Left ventricle myocardium inferior (tissue), 1 donor: ENCODE data around the gene EXO5. TPM values are rescaled to one million over a fixed set of nuclear protein-coding genes. Genes with fewer than 3 reads are reported as not detected.
"Not testable (repeated sequence)": the region's sequence is repeated elsewhere in the genome, so short reads cannot be mapped to it uniquely, and the experiment has no call there.

Source experiments
- DNase-seq: peaks from one replicate; pipeline ENCODE4 v3.0.0-alpha.2; 2020
- H3K27ac ChIP-seq: fragments of 200-600 bp; replicated peaks from 2 replicates; pipeline ENCODE4 v1.8.0; 2021
- H3K27me3 ChIP-seq: fragments of 200-600 bp; 2 replicates; pipeline ENCODE4 v1.8.0; 2021; ENCODE audit warnings: low read depth
- H3K36me3 ChIP-seq: fragments of 200-600 bp; 2 replicates; pipeline ENCODE4 v1.8.0; 2021
- H3K4me1 ChIP-seq: fragments of 200-600 bp; 2 replicates; pipeline ENCODE4 v1.8.0; 2021
- H3K4me3 ChIP-seq: fragments of 200-600 bp; 2 replicates; pipeline ENCODE4 v1.8.0; 2021; ENCODE audit warnings: mild to moderate bottlenecking, moderate library complexity
- H3K9me3 ChIP-seq: fragments of 200-600 bp; replicated peaks from 2 replicates; pipeline ENCODE4 v1.8.0; 2021
- CTCF ChIP-seq: fragments of 200-600 bp; IDR thresholded peaks from 2 replicates; pipeline ENCODE4 v1.8.0; 2021; ENCODE audit warnings: antibody characterized with exemption, mild to moderate bottlenecking, borderline replicate concordance
- intact Hi-C: fragments of 100-400 bp; cut with micrococcal nuclease; formaldehyde crosslinking; loops from one replicate; pipeline ENCODE4 v1.11.0; 2022
- total RNA-seq: library from RNA; stranded (reverse); fragmentation: NEBNext Ultra II Directional; extraction: Animal tissue kit (Norgen Biotek cat#: 25700); gene quantifications from one replicate; pipeline ENCODE4 v1.2.1, GENCODE V29; 2021
- donor health status: DM: no; HTN: yes; CAD: no; lungs with severe emphysema.

The EXO5 gene
- total RNA-seq, 1 donor from 2014 or later = 3.6 TPM

DNA sequence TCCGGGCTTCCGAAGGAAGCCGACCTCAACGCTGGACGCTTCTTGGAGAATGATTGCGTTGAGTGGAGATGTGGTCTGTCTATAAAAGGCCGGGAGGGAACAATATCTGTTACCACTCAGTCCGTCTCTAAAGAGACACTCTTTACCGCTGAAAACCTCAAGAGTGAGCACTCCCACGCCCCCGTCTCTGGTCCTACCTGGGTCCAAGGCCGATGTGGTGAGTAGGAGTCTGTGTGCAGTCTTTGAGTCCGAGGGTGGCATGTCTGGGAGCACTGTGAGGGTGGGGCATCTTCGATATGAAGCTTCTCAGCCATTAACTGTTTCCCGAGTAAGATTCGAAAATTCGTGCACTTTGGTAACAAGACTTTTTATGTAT is 30.9 kb upstream of the EXO5 start:
- Histone ChIP-seq H3K4me1 (peaks cover 22% of the 10 kb centered on the region), H3K27me3 (no peaks in the 10 kb centered on the region), H3K36me3 (peaks cover 23% of the 10 kb centered on the region), H3K27ac (peak overlapping the region; percentile 74), H3K9me3 (peaks cover 41% of the 10 kb centered on the region), H3K4me3 (peak overlapping the region; percentile 85)
- DNase-seq = no peak
- intact Hi-C loops = no loop called here
- no peak for TF ChIP-seq CTCF

DNA sequence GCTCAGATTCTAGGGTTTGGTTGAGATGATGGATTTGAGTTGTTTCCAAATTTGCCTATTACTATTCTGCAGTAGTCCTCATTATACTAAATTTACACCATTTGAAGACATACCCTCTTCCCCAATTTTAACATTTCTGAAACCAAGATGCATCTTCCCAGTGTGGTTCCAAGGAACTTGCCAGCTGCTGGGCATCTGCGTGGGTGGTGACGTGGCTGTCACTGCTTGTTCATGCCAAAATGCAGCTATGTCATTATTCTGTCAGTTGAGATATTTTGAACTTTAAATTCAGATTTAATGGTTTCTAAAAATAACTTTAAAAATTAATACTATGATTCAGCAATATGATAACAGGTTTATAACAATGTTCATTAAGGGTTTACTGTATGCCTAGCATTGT is 30.3 kb upstream of the EXO5 start:
- no peaks in the 10 kb centered on the region for H3K27me3 ChIP-seq
- intact Hi-C loops = no loop called here
- no peak for TF ChIP-seq CTCF
- no peak overlapping the region for H3K27ac ChIP-seq
- H3K9me3 ChIP-seq = peaks cover 39% of the 10 kb centered on the region
- H3K4me1 ChIP-seq = peaks cover 22% of the 10 kb centered on the region
- H3K4me3 ChIP-seq = peak overlapping the region; percentile 85
- peaks cover 29% of the 10 kb centered on the region for H3K36me3 ChIP-seq
- no peak for DNase-seq

DNA sequence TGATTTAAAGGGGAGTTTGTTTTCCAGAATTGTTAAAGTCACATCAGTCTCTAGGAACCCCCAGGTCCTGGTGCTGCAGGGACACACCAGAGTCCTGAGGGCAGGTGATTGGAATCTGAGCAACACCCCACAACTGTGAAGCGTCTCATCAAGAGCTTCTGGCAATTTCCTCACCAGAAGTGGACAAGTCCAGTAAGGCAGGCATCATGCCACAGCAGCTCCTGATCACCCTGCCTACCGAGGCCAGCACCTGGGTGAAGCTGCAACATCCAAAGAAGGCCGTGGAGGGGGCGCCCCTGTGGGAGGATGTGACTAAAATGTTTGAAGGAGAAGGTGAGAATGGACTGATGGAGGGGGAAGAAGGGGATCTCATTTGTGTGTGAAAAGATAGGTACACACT is 29.4 kb upstream of the EXO5 start:
- no peaks in the 10 kb centered on the region for H3K27me3 ChIP-seq
- H3K4me3 ChIP-seq = no peak overlapping the region
- TF ChIP-seq CTCF = no peak
- H3K36me3 ChIP-seq = peaks cover 38% of the 10 kb centered on the region
- peaks cover 22% of the 10 kb centered on the region for H3K4me1 ChIP-seq
- H3K9me3 ChIP-seq = peaks cover 34% of the 10 kb centered on the region
- H3K27ac ChIP-seq = no peak overlapping the region
- no peak for DNase-seq
- intact Hi-C loops = no loop called here

GRCh38 chr1:40495315-40495903 is 13.2 kb upstream of the EXO5 start:
- no peaks in the 10 kb centered on the region for H3K27me3 ChIP-seq
- H3K9me3 ChIP-seq = peaks cover 92% of the 10 kb centered on the region
- DNase-seq = no peak
- H3K27ac ChIP-seq = no peak overlapping the region
- intact Hi-C loops = no loop called here
- H3K4me1 ChIP-seq = no peaks in the 10 kb centered on the region
- no peak overlapping the region for H3K4me3 ChIP-seq
- no peak for TF ChIP-seq CTCF
- peaks cover 88% of the 10 kb centered on the region for H3K36me3 ChIP-seq

DNA sequence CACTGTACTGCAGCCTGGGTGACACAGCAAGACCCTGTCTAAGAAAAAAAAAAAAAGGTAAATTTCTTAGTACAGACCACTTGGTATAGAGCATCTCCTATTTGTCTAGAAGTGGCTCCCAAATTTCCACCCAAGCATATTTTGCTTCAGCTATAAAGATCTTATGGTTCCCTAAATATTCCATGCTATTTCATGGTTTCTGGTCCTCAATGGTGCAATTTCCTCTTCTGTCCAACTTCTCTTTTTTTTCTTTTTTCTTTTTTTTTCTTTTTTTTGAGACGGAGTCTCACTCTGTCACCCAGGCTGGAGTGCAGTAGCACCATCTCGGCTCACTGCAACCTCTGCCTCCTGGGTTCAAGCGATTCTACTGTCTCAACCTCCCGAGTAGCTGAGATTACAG is 5.9 kb upstream of the EXO5 start:
- peaks cover 36% of the 10 kb centered on the region for H3K36me3 ChIP-seq
- H3K4me3 ChIP-seq, H3K27ac ChIP-seq, intact Hi-C loops, DNase-seq, H3K27me3 ChIP-seq, H3K4me1 ChIP-seq: not testable (repeated sequence)
- H3K9me3 ChIP-seq = peaks cover 64% of the 10 kb centered on the region

GRCh38 chr1:40507973-40508372 is 594 bp upstream of the EXO5 start:
- H3K27me3 ChIP-seq = no peaks in the 10 kb centered on the region
- peak overlapping the region; percentile 83 for H3K27ac ChIP-seq
- peaks cover 26% of the 10 kb centered on the region for H3K9me3 ChIP-seq
- TF ChIP-seq CTCF = no peak
- DNase-seq = no peak
- H3K4me1 ChIP-seq = peaks cover 28% of the 10 kb centered on the region
- peaks cover 2% of the 10 kb centered on the region for H3K36me3 ChIP-seq
- intact Hi-C loops = no loop called here
- H3K4me3 ChIP-seq = peak overlapping the region; percentile 86
